ENCODE results near the gene COBL. TPM values are rescaled to one million over a fixed set of nuclear protein-coding genes. Genes with fewer than 3 reads are reported as not detected.

COBL gene
- total RNA-seq, 1 experiment from 2014 or later = 49.9 TPM

- DNase-seq = no peak
- H3K4me1 Mint-ChIP-seq (ENCODE audit: low read depth, unreplicated experiment) = peaks cover 10% of the 10 kb centered on the region
- CTCF ChIA-PET = interaction anchor here (0.8 kb wide), 1 partner anchor 37 kb away, joined by 3 read pairs; no protein-coding TSS in a partner anchor
Observed at GRCh38 chr7:51103718-51104117, 212.9 kb downstream of the COBL start.

DNA sequence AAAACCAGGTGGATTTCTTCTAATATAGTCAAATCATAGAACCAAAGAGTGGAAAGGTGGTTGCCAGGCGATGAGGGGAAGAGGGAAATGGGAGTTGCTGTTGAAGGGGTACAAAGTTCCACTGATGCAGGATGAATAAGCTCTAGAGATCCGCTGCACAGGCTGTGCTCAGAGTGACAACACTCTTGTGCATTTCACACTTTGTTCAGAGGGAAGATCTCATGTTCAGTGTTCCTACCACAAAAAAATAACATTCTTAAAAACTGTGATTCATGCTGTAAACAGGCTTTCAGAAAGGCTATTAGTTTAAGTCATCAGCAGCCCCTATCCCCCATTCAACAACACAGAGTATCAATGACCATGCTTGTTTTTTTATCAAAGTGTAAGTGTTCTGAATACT is 213.8 kb downstream of the COBL start:
- Mint-ChIP-seq H3K27ac (ENCODE audit: unreplicated experiment) (no peak overlapping the region), H3K9me3 (ENCODE audit: low read depth, unreplicated experiment) (peaks cover 4% of the 10 kb centered on the region), H3K36me3 (ENCODE audit: insufficient read depth, unreplicated experiment) (peaks cover 2% of the 10 kb centered on the region), H3K27me3 (ENCODE audit: unreplicated experiment) (no peaks in the 10 kb centered on the region), H3K4me1 (ENCODE audit: low read depth, unreplicated experiment) (peaks cover 10% of the 10 kb centered on the region), H3K4me3 (ENCODE audit: low read depth, unreplicated experiment) (no peak overlapping the region)
- CTCF ChIA-PET = no interaction called here
- DNase-seq = no peak
- BruUV-seq (replicated peaks) = no TSS peak
- intact Hi-C loops (cut with micrococcal nuclease; ENCODE audit: unreplicated experiment) = no loop called here
- no peak for TF ChIP-seq CTCF (IDR thresholded peaks at IDR 0.05; ENCODE audit: unreplicated experiment)

More at GRCh38 chr7:51103718-51104117, 212.9 kb downstream of the COBL start:
- no peak overlapping the region for H3K4me3 Mint-ChIP-seq (ENCODE audit: low read depth, unreplicated experiment)
- no peak overlapping the region for H3K27ac Mint-ChIP-seq (ENCODE audit: unreplicated experiment)
- no peaks in the 10 kb centered on the region for H3K27me3 Mint-ChIP-seq (ENCODE audit: unreplicated experiment)
- intact Hi-C loops (cut with micrococcal nuclease; ENCODE audit: unreplicated experiment) = no loop called here
- peaks cover 2% of the 10 kb centered on the region for H3K9me3 Mint-ChIP-seq (ENCODE audit: low read depth, unreplicated experiment)
- no TSS peak for BruUV-seq (replicated peaks)
- TF ChIP-seq CTCF (IDR thresholded peaks at IDR 0.05; ENCODE audit: unreplicated experiment) = no peak
- peaks cover 5% of the 10 kb centered on the region for H3K36me3 Mint-ChIP-seq (ENCODE audit: insufficient read depth, unreplicated experiment)

DNA sequence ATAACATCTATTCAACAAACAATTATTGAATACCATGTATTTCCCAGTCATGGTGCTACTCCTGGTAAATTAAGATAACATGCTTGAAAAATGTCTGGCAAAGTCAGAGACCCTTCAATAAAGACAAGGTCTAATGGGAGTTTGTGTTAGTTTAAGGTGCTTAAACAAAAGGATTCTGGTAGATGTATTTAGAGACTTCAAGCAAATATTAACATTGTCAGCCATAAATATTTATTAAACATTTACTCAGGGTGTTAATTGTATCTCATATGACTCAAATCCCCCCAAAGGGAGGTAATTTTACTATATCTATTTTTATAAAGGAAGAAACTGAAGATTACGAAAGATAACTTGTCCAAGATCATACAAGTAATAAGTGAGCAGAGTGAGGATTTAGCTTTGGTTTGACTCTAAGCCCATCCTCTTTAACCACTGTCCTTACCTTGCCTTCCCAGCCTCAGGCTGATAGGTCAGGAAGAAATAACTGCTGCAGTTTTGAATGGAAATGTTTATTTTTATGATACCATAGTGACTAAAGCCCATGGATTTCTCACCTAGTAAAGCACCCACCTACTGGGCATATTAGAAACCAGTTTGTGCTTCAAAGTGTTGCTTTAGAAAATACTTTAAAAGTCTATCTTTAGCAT is 215.4 kb downstream of the COBL start:
- no peaks in the 10 kb centered on the region for H3K36me3 Mint-ChIP-seq (ENCODE audit: insufficient read depth, unreplicated experiment)
- no peak overlapping the region for H3K27ac Mint-ChIP-seq (ENCODE audit: unreplicated experiment)
- peaks cover 4% of the 10 kb centered on the region for H3K9me3 Mint-ChIP-seq (ENCODE audit: low read depth, unreplicated experiment)
- intact Hi-C loops (cut with micrococcal nuclease; ENCODE audit: unreplicated experiment) = no loop called here
- CTCF ChIA-PET = no interaction called here
- no peak for DNase-seq
- BruUV-seq (replicated peaks) = no TSS peak
- no peaks in the 10 kb centered on the region for H3K27me3 Mint-ChIP-seq (ENCODE audit: unreplicated experiment)
- no peak overlapping the region for H3K4me3 Mint-ChIP-seq (ENCODE audit: low read depth, unreplicated experiment)
- H3K4me1 Mint-ChIP-seq (ENCODE audit: low read depth, unreplicated experiment) = peaks cover 10% of the 10 kb centered on the region
- no peak for TF ChIP-seq CTCF (IDR thresholded peaks at IDR 0.05; ENCODE audit: unreplicated experiment)

DNA sequence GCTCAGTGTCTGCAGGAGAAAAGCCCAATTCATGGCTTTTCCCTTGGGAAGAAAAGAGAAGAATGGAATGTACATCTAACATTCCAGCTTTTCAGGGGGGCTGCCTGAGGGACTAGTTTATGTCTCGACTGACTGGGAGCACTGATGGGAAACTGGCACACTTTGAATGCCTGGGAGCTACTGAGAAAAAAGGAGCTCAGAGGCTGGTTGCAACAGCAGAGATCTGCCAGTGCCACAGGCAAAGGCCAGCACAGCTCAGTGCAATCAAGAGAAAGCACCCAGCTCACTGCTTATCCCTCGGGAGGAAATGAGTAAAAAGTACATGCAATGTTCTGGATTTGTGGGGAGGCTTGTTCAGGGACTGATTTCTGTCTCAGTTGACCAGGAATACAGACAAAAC is 226.2 kb downstream of the COBL start:
- Mint-ChIP-seq H3K4me1 (ENCODE audit: low read depth, unreplicated experiment) (no peaks in the 10 kb centered on the region), H3K36me3 (ENCODE audit: insufficient read depth, unreplicated experiment) (no peaks in the 10 kb centered on the region), H3K27ac (ENCODE audit: unreplicated experiment) (no peak overlapping the region), H3K4me3 (ENCODE audit: low read depth, unreplicated experiment) (no peak overlapping the region), H3K27me3 (ENCODE audit: unreplicated experiment) (no peaks in the 10 kb centered on the region), H3K9me3 (ENCODE audit: low read depth, unreplicated experiment) (no peaks in the 10 kb centered on the region)
- no TSS peak for BruUV-seq (replicated peaks)
- no peak for DNase-seq
- CTCF ChIA-PET = no interaction called here
- intact Hi-C loops (cut with micrococcal nuclease; ENCODE audit: unreplicated experiment) = no loop called here
- no peak for TF ChIP-seq CTCF (IDR thresholded peaks at IDR 0.05; ENCODE audit: unreplicated experiment)

Data from Calu3 (cell line).